HG02798 (cell line): Measurements from ENCODE around the gene ATP5F1D.

Source experiments
- ATAC-seq: cut with Tn5 transposase; IDR thresholded peaks from one replicate; pipeline ENCODE4 v1.9.1; 2021; ENCODE audit warnings: mild to moderate bottlenecking; ENCODE audit not compliant: unreplicated experiment, poor library complexity

ATP5F1D gene

DNA sequence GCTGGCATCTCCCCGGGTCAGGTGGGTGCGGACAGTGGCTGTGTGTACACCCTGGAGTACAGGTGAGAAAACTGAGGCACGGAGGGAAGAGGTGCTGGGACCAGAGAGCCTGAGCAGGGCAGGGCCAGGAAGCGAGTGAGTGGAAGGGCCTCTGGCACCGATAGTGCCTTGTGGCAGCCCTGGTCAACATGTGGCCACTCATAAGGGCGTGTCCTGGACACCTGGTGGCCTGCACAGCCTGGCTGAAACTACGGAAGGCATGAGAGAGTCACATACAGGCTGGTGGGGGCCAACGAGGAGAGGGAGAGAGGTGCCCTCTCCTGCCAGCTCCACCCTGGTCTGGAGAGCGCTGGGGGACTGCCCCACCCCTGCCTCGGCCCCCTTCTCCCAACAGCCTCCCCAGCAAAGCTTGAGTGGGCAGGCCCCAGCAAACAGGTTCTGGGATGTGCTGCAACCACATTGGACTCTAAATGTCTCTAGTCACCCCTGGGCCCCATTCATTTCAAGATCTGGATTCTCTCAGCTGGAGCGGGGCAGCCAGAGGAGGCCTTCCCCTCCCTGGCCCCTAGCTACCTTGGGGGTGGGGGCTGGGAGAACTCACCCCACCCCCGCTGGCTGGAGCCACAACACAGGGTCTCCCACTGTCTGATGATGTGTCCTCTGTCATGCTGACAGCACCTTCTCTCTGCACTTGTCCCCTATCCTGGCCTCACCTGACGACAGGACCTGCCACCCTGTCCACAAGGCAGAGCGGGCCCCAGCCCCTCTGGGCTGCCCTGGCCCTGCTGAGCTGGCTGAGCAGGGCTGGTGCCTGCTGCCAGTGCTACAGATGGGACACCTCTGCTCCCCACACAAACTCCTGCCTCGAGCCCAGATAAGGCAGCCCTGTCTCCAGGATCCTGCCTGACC is 9.6 kb upstream of the ATP5F1D start:
- ATAC-seq, result no peak

DNA sequence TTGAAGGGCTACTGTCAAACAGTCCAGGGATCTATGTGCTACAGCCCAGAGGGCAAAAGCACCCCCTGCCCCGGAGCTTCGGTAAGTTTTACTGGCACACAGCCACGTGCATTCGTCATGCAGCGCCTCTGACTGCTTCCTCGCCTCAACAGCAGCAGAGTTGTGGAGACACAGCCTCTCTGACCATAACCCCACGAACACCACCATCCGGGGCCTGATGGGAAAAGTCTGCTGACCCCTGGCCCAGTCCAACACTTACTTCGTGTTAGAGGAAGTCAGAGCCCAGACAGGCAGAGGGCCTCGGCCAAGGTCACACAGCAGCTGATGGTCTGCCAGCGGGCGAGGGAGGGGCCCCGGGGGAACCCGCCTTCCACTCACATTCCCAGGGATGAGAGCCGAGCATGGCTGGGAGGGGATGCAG is 8.9 kb upstream of the ATP5F1D start:
- ATAC-seq, result no peak

- no peak for ATAC-seq
Measured at GRCh38 chr19:1233115-1233667, 8.4 kb upstream of the ATP5F1D start.

- ATAC-seq, result no peak
Measured at GRCh38 chr19:1234051-1234954, 7.2 kb upstream of the ATP5F1D start.

DNA sequence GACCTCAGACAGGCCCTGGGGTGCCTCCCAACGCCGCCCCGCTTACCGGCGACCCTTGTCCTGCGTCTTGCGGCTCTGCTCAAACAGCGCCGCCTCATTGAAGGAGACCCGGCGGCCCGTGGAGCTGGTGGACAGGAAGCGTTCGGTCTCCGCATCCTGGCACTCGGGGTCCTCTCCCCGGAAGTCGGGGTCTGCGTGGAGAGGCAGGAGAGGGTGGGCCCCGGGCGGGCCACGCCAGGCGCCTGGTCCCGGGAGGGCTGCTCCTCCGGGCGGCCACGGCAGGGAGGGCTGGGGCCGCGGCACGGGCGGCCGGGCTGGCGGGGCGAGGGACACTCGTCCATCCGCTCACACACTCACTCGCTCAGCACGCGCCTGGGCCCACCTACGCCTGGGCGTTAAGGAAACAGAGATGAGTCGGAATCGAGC is 6.6 kb upstream of the ATP5F1D start:
- no peak for ATAC-seq

DNA sequence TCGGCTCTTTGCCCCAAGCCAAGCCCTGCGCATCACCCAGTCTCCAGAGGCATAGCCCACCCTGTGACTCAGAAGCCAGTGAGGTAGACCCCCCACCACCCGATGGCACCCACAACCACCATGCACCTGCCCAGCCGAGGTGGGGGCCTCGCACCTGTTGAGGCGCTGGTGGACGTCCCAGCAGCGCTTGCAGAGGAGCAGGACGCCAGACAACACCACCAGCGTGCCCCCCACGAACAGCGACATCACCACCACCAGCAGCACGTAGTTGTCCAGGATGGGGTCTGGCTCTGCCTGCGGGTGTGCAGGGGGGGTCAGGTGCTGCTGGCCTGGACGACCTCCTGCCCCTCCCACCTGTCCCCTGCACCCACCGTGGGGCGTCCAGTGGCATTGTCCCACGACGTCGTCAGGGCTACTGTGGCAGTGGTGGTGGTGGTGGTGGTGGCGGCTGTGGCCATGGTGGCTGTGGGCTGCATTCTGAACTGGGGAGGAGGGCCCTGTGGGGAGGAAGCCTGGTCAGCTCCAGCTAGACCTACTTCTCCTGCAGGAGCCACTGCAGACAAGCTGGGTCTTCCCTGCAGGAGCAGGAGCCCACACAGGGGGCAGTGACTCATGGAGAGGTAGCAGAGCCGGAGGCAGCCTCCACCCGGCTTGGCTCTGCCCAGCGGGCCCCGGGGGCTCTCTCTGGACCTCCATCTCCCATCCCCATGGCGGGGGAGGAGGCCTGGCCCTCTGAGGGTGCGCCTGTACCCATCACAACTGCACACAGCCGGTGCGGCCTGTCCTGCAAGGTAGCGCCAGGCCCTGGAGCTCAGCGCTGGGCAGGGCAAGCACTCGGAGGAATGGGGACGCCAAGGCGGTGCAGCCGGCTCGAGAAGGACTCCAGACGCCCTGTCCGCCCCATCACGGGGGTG is 5.7 kb upstream of the ATP5F1D start:
- ATAC-seq, result no peak

DNA sequence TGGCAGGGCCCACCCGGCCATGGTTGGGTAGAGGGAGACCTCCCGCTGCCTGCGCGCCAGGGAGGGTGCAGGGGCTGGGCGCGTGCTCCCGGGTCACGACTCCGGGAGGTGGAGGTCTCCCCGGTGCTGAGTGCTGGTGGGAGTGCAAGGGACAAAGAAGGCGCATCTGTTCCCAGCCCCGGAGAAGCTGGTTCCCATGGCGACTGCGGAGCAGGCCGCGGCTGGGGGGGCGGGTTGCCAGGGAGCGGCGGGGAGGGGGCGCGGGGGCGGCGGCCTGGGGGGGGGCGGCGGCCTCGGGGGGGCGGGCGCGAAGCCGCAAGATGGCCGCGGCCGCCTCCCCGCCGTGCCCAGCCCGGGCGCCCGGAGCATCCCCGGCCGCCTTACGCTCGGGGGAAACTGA is 5.0 kb upstream of the ATP5F1D start:
- ATAC-seq, result no peak

GRCh38 chr19:1237027-1237659 is 4.4 kb upstream of the ATP5F1D start:
- ATAC-seq, result no peak

- no peak for ATAC-seq
Measured at GRCh38 chr19:1237754-1238368, 3.7 kb upstream of the ATP5F1D start, which contains the start of gene CBARP. TSS of gene CBARP (minus strand) at chr19:1238005. CDS start at chr19:1236100, 1,905 bp downstream.

DNA sequence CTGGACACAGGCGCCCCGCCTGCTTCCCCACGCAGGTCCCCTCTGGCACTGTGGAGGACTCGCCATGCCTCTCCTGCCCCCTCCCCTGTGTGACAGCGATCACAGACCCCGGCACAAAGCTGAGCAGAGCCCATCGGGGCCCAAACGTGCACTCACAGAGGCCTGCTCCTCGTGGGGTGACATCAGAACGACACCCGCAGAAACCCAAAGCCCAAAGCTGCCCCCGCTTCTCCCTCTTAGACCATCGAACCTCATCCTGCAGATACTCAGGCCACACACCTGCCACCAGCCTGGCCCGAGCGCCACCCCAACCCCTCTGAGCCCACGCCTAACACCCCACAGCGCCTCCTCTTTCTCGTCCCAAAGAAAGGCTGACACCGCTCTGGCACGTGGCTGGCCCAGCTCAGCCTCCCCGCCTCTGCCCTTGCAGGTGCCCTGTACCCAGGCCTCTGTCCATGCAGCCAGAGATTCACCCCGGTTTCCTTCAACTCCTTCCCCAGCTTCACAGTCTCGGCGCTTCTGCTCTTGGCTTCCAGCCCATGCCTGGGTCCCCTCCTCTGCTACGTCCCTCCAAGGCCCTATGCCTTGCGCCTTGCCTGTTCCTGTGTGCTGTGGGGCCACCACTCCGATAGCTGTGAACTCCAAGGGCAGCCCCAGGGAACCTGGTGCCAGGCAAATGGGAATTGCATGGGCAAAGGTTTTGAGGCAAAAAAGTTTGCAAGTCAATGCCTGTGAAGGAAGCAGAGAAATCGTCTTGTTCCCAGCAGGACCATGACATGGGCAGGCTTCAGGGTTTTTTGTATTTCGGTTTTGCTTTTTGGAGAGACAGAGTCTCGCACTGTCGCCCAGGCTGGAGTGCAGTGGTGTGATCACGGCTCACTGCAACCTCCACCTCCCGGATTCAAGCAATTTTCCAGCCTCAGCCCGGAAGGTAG is 2.9 kb upstream of the ATP5F1D start:
- no peak for ATAC-seq

GRCh38 chr19:1239420-1239795 is 2.1 kb upstream of the ATP5F1D start:
- ATAC-seq, result no peak

DNA sequence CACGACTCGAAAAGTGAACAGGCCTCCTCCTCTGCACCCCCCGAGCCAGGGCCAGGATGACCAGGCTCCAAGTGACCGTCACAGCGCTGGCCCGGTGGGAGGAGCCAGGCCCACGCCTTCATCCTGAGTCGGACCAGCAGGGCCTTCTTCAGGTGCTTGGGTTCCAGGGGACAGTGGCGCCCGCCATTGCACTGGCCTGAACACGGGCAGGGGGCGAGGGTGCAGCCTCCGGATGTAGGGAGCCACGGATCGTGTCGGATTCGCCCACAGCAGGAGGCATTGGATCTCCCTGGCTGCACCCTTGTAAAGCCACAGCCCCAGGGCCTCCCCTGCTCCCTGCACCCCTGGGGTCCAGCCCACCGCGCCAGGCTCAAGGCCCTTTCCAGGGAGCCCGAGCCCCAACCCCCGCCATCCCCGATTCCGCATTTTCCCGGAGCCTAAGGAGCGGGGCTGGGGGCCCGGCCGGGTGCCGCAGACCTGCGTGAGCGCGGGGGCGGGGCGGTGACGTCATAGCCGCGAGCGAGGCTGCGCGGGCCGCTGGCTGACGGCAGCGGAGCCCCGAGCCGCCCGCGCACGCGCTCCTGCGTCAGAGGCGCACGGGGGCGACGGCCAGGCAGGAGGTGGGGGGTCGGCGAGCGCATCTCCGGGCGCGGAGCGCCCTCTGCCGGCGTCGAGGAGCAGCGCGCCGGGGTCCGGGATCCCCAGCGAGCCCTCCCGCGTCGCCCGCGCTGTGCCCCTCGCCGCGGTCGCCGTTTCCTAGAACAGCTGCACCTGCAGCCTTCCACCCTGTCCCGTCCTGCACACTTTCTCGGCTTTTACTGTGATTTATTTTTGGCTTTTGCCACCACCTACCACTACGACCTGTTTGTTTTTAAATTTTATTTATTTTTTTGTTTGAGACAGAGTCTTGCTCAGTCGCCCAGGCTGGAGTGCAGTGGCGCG is 1.5 kb upstream of the ATP5F1D start:
- peak; percentile 55 for ATAC-seq

DNA sequence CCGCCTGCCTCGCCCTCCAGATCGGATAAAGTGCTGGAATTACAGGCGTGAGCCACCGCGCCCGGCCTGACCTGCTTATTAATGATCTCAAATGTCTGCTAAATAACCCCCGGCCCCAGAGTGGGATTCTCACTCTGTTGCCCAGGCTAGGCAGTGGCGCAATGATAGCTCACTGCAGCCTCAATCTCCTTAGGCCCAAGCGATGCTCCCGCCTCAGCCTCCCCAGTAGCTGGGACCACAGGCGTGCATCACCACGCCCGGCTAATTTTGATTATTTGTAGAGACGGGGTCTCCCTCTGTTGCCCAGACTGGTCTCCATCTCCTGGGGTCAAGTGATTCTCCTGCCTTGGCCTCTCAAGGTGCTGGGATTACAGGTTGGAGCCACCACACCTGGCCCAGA is 626 bp upstream of the ATP5F1D start:
- ATAC-seq, result no peak

DNA sequence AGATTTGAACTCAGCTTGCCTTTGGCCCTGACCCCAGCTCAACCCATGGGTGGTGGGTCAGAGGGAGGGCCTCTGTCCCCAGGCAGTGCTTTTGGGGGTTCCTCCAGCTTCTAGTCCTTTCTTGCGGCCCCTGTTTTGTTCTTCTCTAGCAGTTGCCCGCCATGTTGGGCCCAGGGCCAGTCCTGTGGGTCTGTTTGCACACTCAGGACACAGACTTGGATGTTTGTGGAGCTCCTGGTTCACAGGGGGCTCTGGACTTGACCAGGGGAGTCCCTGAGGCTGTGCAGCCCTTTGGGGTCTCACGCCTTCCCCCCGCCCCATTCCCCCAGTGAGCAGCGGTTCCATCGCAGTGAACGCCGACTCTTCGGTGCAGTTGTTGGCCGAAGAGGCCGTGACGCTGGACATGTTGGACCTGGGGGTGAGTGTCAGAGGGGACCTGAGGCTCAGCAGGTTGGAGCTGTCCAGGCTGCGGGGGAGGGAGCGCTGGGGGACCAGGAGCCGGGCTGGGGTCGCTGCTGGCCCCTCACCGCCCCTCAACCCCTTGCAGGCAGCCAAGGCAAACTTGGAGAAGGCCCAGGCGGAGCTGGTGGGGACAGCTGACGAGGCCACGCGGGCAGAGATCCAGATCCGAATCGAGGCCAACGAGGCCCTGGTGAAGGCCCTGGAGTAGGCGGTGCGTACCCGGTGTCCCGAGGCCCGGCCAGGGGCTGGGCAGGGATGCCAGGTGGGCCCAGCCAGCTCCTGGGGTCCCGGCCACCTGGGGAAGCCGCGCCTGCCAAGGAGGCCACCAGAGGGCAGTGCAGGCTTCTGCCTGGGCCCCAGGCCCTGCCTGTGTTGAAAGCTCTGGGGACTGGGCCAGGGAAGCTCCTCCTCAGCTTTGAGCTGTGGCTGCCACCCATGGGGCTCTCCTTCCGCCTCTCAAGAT is 2.5 kb downstream of the ATP5F1D start:
- no peak for ATAC-seq

DNA sequence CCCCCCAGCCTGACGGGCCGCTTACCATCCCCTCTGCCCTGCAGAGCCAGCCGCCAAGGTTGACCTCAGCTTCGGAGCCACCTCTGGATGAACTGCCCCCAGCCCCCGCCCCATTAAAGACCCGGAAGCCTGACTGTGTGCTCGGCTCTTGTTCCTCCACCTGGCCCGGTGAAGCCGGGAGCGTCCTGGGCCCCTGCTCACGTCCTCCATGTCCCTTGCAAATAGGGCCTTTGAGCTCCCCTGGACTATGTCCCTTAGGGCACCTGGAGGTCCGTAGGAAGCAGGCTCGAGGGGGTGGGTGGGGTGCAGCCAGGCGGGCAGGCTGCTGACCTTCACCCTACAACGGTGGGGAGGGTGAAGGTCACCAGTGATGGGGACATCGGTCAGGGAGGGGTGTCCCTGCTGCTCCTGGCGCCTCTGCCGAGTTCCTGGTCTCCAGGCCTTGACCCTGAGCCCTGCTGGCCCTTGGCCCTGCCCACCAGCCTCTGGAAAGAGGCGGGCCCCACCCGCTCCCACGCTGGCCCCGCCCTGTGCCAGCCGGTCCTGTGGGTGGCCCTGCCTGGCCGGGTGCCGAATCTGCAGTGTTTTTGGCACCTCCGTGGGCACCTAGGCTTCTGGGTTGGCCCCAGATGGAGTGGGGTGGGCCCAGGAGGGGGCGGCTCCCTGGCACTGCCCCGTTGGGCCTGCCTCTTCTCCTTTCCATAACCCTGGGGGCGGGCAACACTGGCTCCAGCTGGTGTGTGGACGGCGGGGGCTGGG is 3.3 kb downstream of the ATP5F1D start:
- no peak for ATAC-seq
